DOHH2 (cell line): ENCODE data around the gene ST3GAL4.

Experiments used
- H3F3A ChIP-seq: fragments of 200-600 bp; sonication (generic), shearing (Covaris generic); 2 replicates; pipeline ENCODE4 v1.6.0; 2016; ENCODE audit warnings: antibody characterized with exemption, mild to moderate bottlenecking; ENCODE audit not compliant: control insufficient read depth, insufficient read depth
- H3K27ac ChIP-seq: fragments of 200-600 bp; sonication (generic); 2 replicates; pipeline ENCODE4 v1.5.1; 2014; ENCODE audit warnings: low read depth, mild to moderate bottlenecking, low read length, moderate library complexity
- H3K27me3 ChIP-seq: fragments of 200-600 bp; sonication (generic); 2 replicates; pipeline ENCODE4 v1.6.1; 2014; ENCODE audit warnings: mild to moderate bottlenecking, low read length, mixed read lengths; ENCODE audit not compliant: control insufficient read depth
- H3K36me3 ChIP-seq: fragments of 200-600 bp; sonication (generic); 2 replicates; pipeline ENCODE4 v1.6.1; 2014; ENCODE audit warnings: mild to moderate bottlenecking, low read length, moderate library complexity, mixed read lengths; ENCODE audit not compliant: control insufficient read depth
- H3K4me1 ChIP-seq: fragments of 200-600 bp; sonication (generic); 2 replicates; pipeline ENCODE4 v1.6.1; 2014; ENCODE audit warnings: mild to moderate bottlenecking, low read length, mixed read lengths; ENCODE audit not compliant: control insufficient read depth
- H3K4me2 ChIP-seq: fragments of 200-600 bp; sonication (generic); 2 replicates; pipeline ENCODE4 v1.6.0; 2014; ENCODE audit warnings: mild to moderate bottlenecking, low read length, moderate library complexity
- H3K4me3 ChIP-seq: fragments of 200-600 bp; sonication (generic); 2 replicates; pipeline ENCODE4 v1.5.1; 2014; ENCODE audit warnings: mild to moderate bottlenecking, low read length, mixed read lengths
- H3K79me2 ChIP-seq: fragments of 200-600 bp; sonication (generic); 2 replicates; pipeline ENCODE4 v1.6.1; 2014; ENCODE audit warnings: mild to moderate bottlenecking, low read length, mixed read lengths; ENCODE audit not compliant: control insufficient read depth
- H3K9me2 ChIP-seq: fragments of 200-600 bp; sonication (generic); replicated peaks from 2 replicates; pipeline ENCODE4 v1.6.1; 2014; ENCODE audit warnings: mild to moderate bottlenecking, low read length, mixed read lengths; ENCODE audit not compliant: control insufficient read depth
- H3K9me3 ChIP-seq: fragments of 200-600 bp; sonication (generic); 2 replicates; pipeline ENCODE4 v1.6.1; 2014; ENCODE audit warnings: antibody characterized with exemption, low read length, mixed read lengths; ENCODE audit not compliant: control insufficient read depth, insufficient read depth
- H4K20me1 ChIP-seq: fragments of 200-600 bp; sonication (generic); 2 replicates; pipeline ENCODE4 v1.6.0; 2014; ENCODE audit warnings: low read depth, mild to moderate bottlenecking, antibody characterized with exemption, low read length, moderate library complexity; ENCODE audit not compliant: control insufficient read depth, insufficient read depth
- CTCF ChIP-seq: fragments of 200-600 bp; sonication (generic); IDR thresholded peaks from one replicate; pipeline ENCODE4 v1.5.1; 2014; ENCODE audit warnings: antibody characterized with exemption, mild to moderate bottlenecking, low read depth, low read length; ENCODE audit not compliant: poor library complexity, severe bottlenecking
- EZH2phosphoT487 ChIP-seq: fragments of 200-600 bp; sonication (generic); IDR thresholded peaks from 2 replicates; pipeline ENCODE4 v1.6.1; 2017; ENCODE audit warnings: borderline replicate concordance, mild to moderate bottlenecking, antibody characterized with exemption, low read length, moderate library complexity, mixed read lengths

ST3GAL4 gene

GRCh38 chr11:126319374-126319740 is 36.1 kb upstream of the ST3GAL4 start:
- peaks cover 12% of the 10 kb centered on the region for H3K79me2 ChIP-seq
- H3K4me2 ChIP-seq, result no peak overlapping the region
- no peaks in the 10 kb centered on the region for H3K9me2 ChIP-seq
- H3K9me3 ChIP-seq, result no peaks in the 10 kb centered on the region
- peaks cover 10% of the 10 kb centered on the region for H3K36me3 ChIP-seq
- H4K20me1 ChIP-seq, result no peaks in the 10 kb centered on the region; the same call in 1 of the 2 replicates
- no peaks in the 10 kb centered on the region for H3K27me3 ChIP-seq
- no peaks in the 10 kb centered on the region for H3F3A ChIP-seq
- no peak for TF ChIP-seq EZH2phosphoT487
- TF ChIP-seq CTCF, result no peak
- H3K4me3 ChIP-seq, result no peak overlapping the region
- no peak overlapping the region for H3K27ac ChIP-seq
- H3K4me1 ChIP-seq, result peaks cover 3% of the 10 kb centered on the region; the same call in 1 of the 2 replicates

GRCh38 chr11:126322996-126323395 is 32.5 kb upstream of the ST3GAL4 start:
- H3K36me3 ChIP-seq, result no peaks in the 10 kb centered on the region
- H3K79me2 ChIP-seq, result peaks cover 9% of the 10 kb centered on the region
- H3K4me3 ChIP-seq, result no peak overlapping the region
- no peaks in the 10 kb centered on the region for H3K9me2 ChIP-seq
- H3K4me2 ChIP-seq, result no peak overlapping the region
- H3K9me3 ChIP-seq, result no peaks in the 10 kb centered on the region
- no peaks in the 10 kb centered on the region; the same call in 1 of the 2 replicates for H4K20me1 ChIP-seq
- H3K4me1 ChIP-seq, result peaks cover 3% of the 10 kb centered on the region; the same call in 1 of the 2 replicates
- H3F3A ChIP-seq, result no peaks in the 10 kb centered on the region
- H3K27me3 ChIP-seq, result no peaks in the 10 kb centered on the region
- H3K27ac ChIP-seq, result no peak overlapping the region
- TF ChIP-seq CTCF, result no peak
- TF ChIP-seq EZH2phosphoT487, result no peak

GRCh38 chr11:126327281-126328000 is 28.0 kb upstream of the ST3GAL4 start:
- TF ChIP-seq EZH2phosphoT487, result no peak
- Histone ChIP-seq H3K4me1 (no peaks in the 10 kb centered on the region), H3K4me2 (no peak overlapping the region), H4K20me1 (no peaks in the 10 kb centered on the region), H3K4me3 (no peak overlapping the region), H3F3A (no peaks in the 10 kb centered on the region), H3K27ac (no peak overlapping the region), H3K9me3 (no peaks in the 10 kb centered on the region), H3K36me3 (peaks cover 12% of the 10 kb centered on the region), H3K27me3 (no peaks in the 10 kb centered on the region), H3K79me2 (no peaks in the 10 kb centered on the region; the same call in 1 of the 2 replicates), H3K9me2 (no peaks in the 10 kb centered on the region)

- Histone ChIP-seq H3K4me1 (no peaks in the 10 kb centered on the region), H3K9me2 (no peaks in the 10 kb centered on the region), H3K4me2 (no peak overlapping the region), H3F3A (no peaks in the 10 kb centered on the region), H3K27me3 (no peaks in the 10 kb centered on the region), H3K36me3 (peaks cover 12% of the 10 kb centered on the region), H3K79me2 (no peaks in the 10 kb centered on the region; the same call in 1 of the 2 replicates), H3K27ac (no peak overlapping the region), H3K9me3 (no peaks in the 10 kb centered on the region), H4K20me1 (no peaks in the 10 kb centered on the region), H3K4me3 (no peak overlapping the region)
- no peak for TF ChIP-seq CTCF
- TF ChIP-seq EZH2phosphoT487, result no peak
Observed at GRCh38 chr11:126328001-126328390, 27.5 kb upstream of the ST3GAL4 start.
